Neural cell (in vitro differentiated cells): ENCODE measurements around the gene GPR157. TPM values are rescaled to one million over a fixed set of nuclear protein-coding genes. Genes with fewer than 3 reads are reported as not detected.
"Not testable (repeated sequence)": the region's sequence is repeated elsewhere in the genome, so short reads cannot be mapped to it uniquely, and the experiment has no call there.

Source experiments
- H2AFZ ChIP-seq: fragments of 200-600, 300-800 bp; sonication (generic), shearing (Covaris generic); 2 replicates; pipeline ENCODE4 v1.6.0; 2014; ENCODE audit warnings: low read depth, mild to moderate bottlenecking, antibody characterized with exemption, low read length, moderate library complexity
- H3F3A ChIP-seq: fragments of 200-600 bp; shearing (Covaris generic); 2 replicates; pipeline ENCODE4 v1.6.1; 2016; ENCODE audit warnings: mild to moderate bottlenecking, moderate library complexity, mixed read lengths, antibody characterized with exemption, low read length; ENCODE audit not compliant: insufficient read depth, poor library complexity, severe bottlenecking
- H3K27ac ChIP-seq: fragments of 200-600, 300-800 bp; sonication (generic), shearing (Covaris generic); 2 replicates; pipeline ENCODE4 v1.5.1; 2014; ENCODE audit warnings: mild to moderate bottlenecking, low read length, moderate library complexity
- H3K27me3 ChIP-seq: fragments of 300-800, 200-600 bp; sonication (generic), shearing (Covaris generic); 2 replicates; pipeline ENCODE4 v1.6.0; 2014; ENCODE audit warnings: mild to moderate bottlenecking, low read depth, low read length, moderate library complexity; ENCODE audit not compliant: insufficient read depth
- H3K36me3 ChIP-seq: fragments of 300-800, 200-600 bp; sonication (generic), shearing (Covaris generic); 2 replicates; pipeline ENCODE4 v1.5.1; 2014; ENCODE audit warnings: mild to moderate bottlenecking, antibody characterized with exemption, low read length, moderate library complexity; ENCODE audit not compliant: insufficient read depth
- H3K4me2 ChIP-seq: fragments of 300-800, 200-600 bp; sonication (generic), shearing (Covaris generic); 2 replicates; pipeline ENCODE4 v1.6.0; 2014; ENCODE audit warnings: mild to moderate bottlenecking, low read length
- H3K4me3 ChIP-seq: fragments of 300-800, 200-600 bp; sonication (generic), shearing (Covaris generic); 2 replicates; pipeline ENCODE4 v1.5.1; 2014; ENCODE audit warnings: mild to moderate bottlenecking, low read length, moderate library complexity
- H3K79me2 ChIP-seq: fragments of 200-600 bp; shearing (Covaris generic); replicated peaks from 2 replicates; pipeline ENCODE4 v1.6.0; 2014; ENCODE audit warnings: mild to moderate bottlenecking, low read length, moderate library complexity; ENCODE audit not compliant: insufficient read depth
- H3K9ac ChIP-seq: fragments of 300-800, 200-600 bp; sonication (generic), shearing (Covaris generic); 2 replicates; pipeline ENCODE4 v1.6.1; 2016; ENCODE audit warnings: mild to moderate bottlenecking, low read length, mixed read lengths
- H3K9me2 ChIP-seq: fragments of 200-600 bp; shearing (Covaris generic); 2 replicates; pipeline ENCODE4 v1.6.1; 2016; ENCODE audit warnings: mild to moderate bottlenecking, low read length, mixed read lengths; ENCODE audit not compliant: insufficient read depth
- H3K9me3 ChIP-seq: fragments of 200-600, 300-800 bp; sonication (generic), shearing (Covaris generic); 2 replicates; pipeline ENCODE4 v1.6.1; 2016; ENCODE audit warnings: mild to moderate bottlenecking, mixed run types, low read length, moderate library complexity, mixed read lengths
- H4K20me1 ChIP-seq: fragments of 200-600 bp; shearing (Covaris generic); 2 replicates; pipeline ENCODE4 v1.6.1; 2016; ENCODE audit warnings: mild to moderate bottlenecking, mixed run types; ENCODE audit not compliant: insufficient read depth
- CTCF ChIP-seq: fragments of 450-650 bp; IDR thresholded peaks from 2 replicates; pipeline ENCODE4 v1.5.1; 2014; ENCODE audit warnings: antibody characterized with exemption, mild to moderate bottlenecking, moderate library complexity; ENCODE audit not compliant: poor library complexity, severe bottlenecking
- POLR2AphosphoS5 ChIP-seq: IDR thresholded peaks from 2 replicates; pipeline ENCODE4 v1.6.1; 2012
- REST ChIP-seq: IDR thresholded peaks from 2 replicates; pipeline ENCODE4 v1.6.1; 2012; ENCODE audit warnings: borderline replicate concordance
- polyA plus RNA-seq: library from polyadenylated mRNA; depleted of rRNA; stranded (reverse); fragments of >200 nt; gene quantifications from 2 replicates; pipeline ENCODE4 v1.2.3, GENCODE V29; 2014

The GPR157 gene
- polyA plus RNA-seq, 1 donor from 2014 or later: not detected

- not testable (repeated sequence) for H3K79me2 ChIP-seq, H4K20me1 ChIP-seq
Observed at GRCh38 chr1:9155405-9155804, 26.5 kb upstream of the GPR157 start.

GRCh38 chr1:9153152-9153551 lies 24.2 kb upstream of the GPR157 start:
- H3K79me2 ChIP-seq: no peaks in the 10 kb centered on the region
- H4K20me1 ChIP-seq: no peaks in the 10 kb centered on the region
- H3K4me3 ChIP-seq: no peak overlapping the region

More at GRCh38 chr1:9155405-9155804, 26.5 kb upstream of the GPR157 start:
- not testable (repeated sequence) for H3K27ac ChIP-seq, H3K4me3 ChIP-seq, H3K9me2 ChIP-seq, H3F3A ChIP-seq, H3K4me2 ChIP-seq, H3K36me3 ChIP-seq, H2AFZ ChIP-seq, H3K27me3 ChIP-seq, H3K9ac ChIP-seq, H3K9me3 ChIP-seq

More at GRCh38 chr1:9153152-9153551, 24.2 kb upstream of the GPR157 start:
- Histone ChIP-seq H2AFZ (no peak overlapping the region), H3K36me3 (no peaks in the 10 kb centered on the region), H3F3A (no peaks in the 10 kb centered on the region), H3K4me2 (no peak overlapping the region), H3K9me3 (no peaks in the 10 kb centered on the region), H3K27me3 (no peaks in the 10 kb centered on the region), H3K27ac (no peak overlapping the region), H3K9ac (no peak overlapping the region), H3K9me2 (no peaks in the 10 kb centered on the region)
- TF ChIP-seq CTCF (no peak), POLR2AphosphoS5 (no peak), REST (no peak)
